ENCODE data around the gene TMEM236. TPM values are rescaled to one million over a fixed set of nuclear protein-coding genes. Genes with fewer than 3 reads are reported as not detected.

TMEM236 gene
- total and polyA plus RNA-seq, 4 donors: 0.37 to 2.1 (median 0.70) TPM

- Histone ChIP-seq H3K9ac (ENCODE audit: insufficient read depth in 1 of 2, low read length in 2 of 2) (no peak overlapping the region), H3K36me3 (ENCODE audit: control insufficient read depth in 4 of 4, insufficient read depth in 4 of 4, low read length in 4 of 4) (no peaks in the 10 kb centered on the region), H3K4me3 (no peak overlapping the region), H3K27ac (ENCODE audit: low read depth in 1 of 2, low read length in 1 of 2) (no peak overlapping the region), H3K27me3 (ENCODE audit: control insufficient read depth in 3 of 3, insufficient read depth in 3 of 3, low read length in 2 of 3) (no peaks in the 10 kb centered on the region), H3K9me3 (ENCODE audit: control insufficient read depth in 4 of 4, insufficient read depth in 3 of 4, low read length in 3 of 4) (no peaks in the 10 kb centered on the region), H3K4me1 (ENCODE audit: control insufficient read depth in 5 of 5, insufficient read depth in 5 of 5, low read length in 5 of 5) (peaks cover 0 to 9% (median 0%) of the 10 kb centered on the region in 5 donors)
- ATAC-seq (ENCODE audit: insufficient read depth, low FRiP score): no peak
- peak in 2 of 3 donors; percentile 72 to 74 for DNase-seq
- 66 to 82% methylated on average over 5 of the region's 5 CpGs for WGBS, 2 donors
- TF ChIP-seq CTCF (IDR thresholded peaks at IDR 0.05; ENCODE audit: control extremely low read depth, extremely low read depth): peak; percentile 7
These were observed 95.7 kb downstream of the TMEM236 start for GRCh38 chr10:17847585-17848296.

GRCh38 chr10:17848646-17849045 is 96.6 kb downstream of the TMEM236 start:
- ATAC-seq (ENCODE audit: insufficient read depth, low FRiP score): no peak
- H3K9ac ChIP-seq (ENCODE audit: insufficient read depth in 1 of 2, low read length in 2 of 2): no peak overlapping the region
- no peaks in the 10 kb centered on the region for H3K27me3 ChIP-seq (ENCODE audit: control insufficient read depth in 3 of 3, insufficient read depth in 3 of 3, low read length in 2 of 3)
- no peaks in the 10 kb centered on the region for H3K36me3 ChIP-seq (ENCODE audit: control insufficient read depth in 4 of 4, insufficient read depth in 4 of 4, low read length in 4 of 4)
- no peak for TF ChIP-seq CTCF (IDR thresholded peaks at IDR 0.05; ENCODE audit: control extremely low read depth, extremely low read depth)
- DNase-seq: no peak
- 81 to 87% methylated on average over 5 of the region's 5 CpGs for WGBS, 2 donors
- no peaks in the 10 kb centered on the region for H3K9me3 ChIP-seq (ENCODE audit: control insufficient read depth in 4 of 4, insufficient read depth in 3 of 4, low read length in 3 of 4)
- no peak overlapping the region for H3K27ac ChIP-seq (ENCODE audit: low read depth in 1 of 2, low read length in 1 of 2)
- H3K4me1 ChIP-seq (ENCODE audit: control insufficient read depth in 5 of 5, insufficient read depth in 5 of 5, low read length in 5 of 5): peaks cover 0 to 9% (median 0%) of the 10 kb centered on the region in 5 donors
- H3K4me3 ChIP-seq: no peak overlapping the region

Small RNAs within 50 kb of the gene (small RNA-seq; reads per million reads assigned to genes)
- gene MIR511 (ENCODE audit: low replicate concordance): 1.0 reads per million, percentile 81 among the genes with 10 or more reads in this experiment

Other genes with a start within 250 kb of the TMEM236 start
- 10 to 100 TPM; 16.6 to 31.9 TPM for gene HACD1, start 134.8 kb upstream of the TMEM236 start, total RNA-seq
- 10 to 100 TPM; 11.5 to 49.2 TPM for gene HACD1, start 134.8 kb upstream of the TMEM236 start, polyA plus RNA-seq
- 10 to 100 TPM; 25.4 to 76.8 TPM for gene STAM, start 108.0 kb upstream of the TMEM236 start, total RNA-seq
- gene STAM, start 108.0 kb upstream of the TMEM236 start, polyA plus RNA-seq: 10 to 100 TPM; 11.9 to 15.5 TPM
- gene MRC1, start 57.1 kb downstream of the TMEM236 start, total RNA-seq: 100 to 1,000 TPM in 1 of 2 donors, 10 to 100 TPM in 1; 14.0 to 161 TPM
- 10 to 100 TPM; 39.4 to 47.8 TPM for gene MRC1, start 57.1 kb downstream of the TMEM236 start, polyA plus RNA-seq
- gene SLC39A12, start 199.7 kb downstream of the TMEM236 start, total RNA-seq: not detected
- under 1 TPM; 0.03 to 0.26 TPM for gene SLC39A12, start 199.7 kb downstream of the TMEM236 start, polyA plus RNA-seq

Measured in lung (tissue), 13 donors.